Measurements from ENCODE around the gene USP28.

The USP28 gene

DNA sequence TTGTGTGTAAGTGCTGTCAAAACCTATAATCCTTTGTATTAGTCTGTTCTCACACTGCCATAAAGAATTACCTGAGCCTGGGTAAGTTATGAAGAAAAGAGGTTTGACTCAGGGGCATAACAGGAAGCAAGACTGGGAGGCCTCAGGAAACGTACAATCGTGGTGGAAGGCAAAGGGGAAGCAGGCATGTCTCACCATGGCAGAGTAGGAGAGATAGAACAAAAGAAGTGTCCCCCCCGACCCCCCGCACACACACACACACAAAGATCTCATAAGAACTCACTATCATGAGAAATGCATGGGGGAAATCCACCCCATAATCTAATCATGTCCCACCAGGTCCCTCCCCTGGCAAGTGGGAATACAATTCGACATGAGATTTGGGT lies 2.3 kb upstream of the USP28 start:
- no peak for DNase-seq (ENCODE audit: low spot score)

DNA sequence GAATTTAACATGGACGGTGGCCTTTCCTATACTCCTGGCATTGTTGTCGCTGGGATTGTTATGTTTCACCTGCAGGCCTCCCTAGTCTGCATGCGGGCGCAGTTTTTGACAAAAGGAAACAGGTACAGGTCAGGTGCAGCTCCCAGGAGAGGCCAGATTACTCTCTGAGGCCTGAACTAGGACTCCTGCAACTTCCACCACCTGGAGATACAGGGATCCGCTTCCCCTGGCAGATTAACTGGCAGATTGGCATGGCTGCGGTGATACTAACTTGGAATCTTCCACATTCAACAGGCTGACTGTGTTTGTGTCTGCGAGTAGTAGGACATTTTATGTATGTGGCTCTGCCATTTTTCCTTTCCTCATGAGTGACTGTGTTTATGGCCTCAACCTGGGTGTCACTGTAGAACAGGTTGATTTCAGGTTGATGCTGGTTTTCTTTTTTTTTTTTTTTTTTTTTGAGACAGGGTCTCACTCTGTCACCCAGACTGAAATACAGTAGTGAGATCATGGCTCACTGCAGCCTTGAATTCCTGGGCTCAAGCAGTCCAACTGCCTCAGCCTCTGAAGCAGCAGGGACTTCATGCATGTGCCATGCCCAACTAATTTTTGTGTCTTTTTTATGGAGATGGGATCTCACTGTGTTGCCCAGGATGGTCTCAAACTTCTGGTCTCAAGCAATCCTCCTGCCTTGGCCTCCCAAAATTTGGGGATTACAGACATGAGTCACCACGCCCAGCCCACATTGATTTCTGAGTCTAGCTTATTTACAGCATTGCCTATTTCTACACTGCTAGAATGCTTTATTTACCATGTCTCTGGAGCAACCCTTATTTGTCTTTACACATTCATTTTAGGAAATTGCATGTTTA lies 1.7 kb upstream of the USP28 start:
- DNase-seq (ENCODE audit: low spot score) = no peak

DNA sequence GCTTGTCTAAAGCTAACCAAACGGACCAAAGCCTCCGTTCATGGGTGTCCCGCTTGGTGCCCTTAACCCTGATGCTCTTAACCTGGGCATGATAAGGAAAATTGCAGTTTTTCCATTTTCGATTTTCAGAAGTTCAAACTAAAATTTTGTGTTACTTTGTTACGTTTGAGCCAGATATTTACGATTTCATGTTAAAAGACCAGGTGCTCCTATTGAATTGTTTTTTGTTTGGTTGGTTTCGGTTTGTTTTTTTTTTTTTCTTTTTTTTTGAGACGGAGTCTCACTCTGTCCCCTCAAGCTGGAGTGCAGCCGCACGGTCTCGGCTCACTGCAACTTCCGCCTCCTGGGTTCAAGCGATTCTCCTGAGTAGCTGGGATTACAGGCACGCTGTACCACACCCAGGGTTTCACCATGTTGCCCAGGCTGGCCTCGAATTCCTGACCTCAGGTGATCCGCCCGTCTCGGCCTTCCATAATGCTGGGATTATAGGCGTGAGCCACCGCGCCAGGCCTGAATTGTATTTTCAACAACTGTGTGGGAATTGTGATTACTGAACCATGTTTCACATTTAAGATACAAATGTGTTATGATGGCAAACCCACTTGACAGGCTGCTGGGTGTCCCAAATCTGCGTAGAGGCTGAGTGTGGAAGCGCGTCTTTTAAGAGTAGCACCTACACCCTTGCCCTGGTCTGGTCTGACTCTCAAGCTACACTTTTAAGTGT lies 864 bp upstream of the USP28 start:
- DNase-seq (ENCODE audit: low spot score) = no peak

DNA sequence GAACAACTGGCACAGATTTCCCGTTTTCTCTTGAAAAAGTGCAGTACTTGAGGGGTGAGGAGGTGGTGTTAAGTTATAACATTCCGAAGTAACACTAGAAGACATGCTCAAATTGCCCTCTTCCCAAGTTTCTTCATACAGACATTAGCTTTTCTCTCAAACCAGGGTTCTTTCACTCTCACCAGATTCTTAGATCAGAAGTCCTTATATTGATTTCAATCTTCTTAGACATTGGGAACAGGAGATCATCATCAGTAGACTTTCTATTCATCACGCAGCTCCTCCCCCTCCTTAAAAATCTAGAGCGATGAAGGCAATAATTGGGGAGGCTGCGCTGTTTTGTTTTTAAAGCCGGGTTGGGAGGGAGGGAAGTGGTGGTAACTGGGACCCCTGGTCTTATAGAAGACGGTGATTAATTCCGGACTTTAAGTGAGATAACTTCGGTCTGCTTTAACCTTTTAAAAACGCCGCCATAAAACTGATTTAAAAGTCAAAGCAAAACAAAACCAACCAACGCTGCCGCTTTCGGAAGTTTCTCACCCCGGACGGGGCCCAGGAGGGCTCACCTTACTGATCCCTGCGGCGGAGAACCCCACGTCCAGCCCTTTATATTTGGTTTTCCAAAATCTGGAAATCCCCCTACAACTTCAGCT lies 665 bp downstream of the USP28 start:
- DNase-seq (ENCODE audit: low spot score) = no peak

DNA sequence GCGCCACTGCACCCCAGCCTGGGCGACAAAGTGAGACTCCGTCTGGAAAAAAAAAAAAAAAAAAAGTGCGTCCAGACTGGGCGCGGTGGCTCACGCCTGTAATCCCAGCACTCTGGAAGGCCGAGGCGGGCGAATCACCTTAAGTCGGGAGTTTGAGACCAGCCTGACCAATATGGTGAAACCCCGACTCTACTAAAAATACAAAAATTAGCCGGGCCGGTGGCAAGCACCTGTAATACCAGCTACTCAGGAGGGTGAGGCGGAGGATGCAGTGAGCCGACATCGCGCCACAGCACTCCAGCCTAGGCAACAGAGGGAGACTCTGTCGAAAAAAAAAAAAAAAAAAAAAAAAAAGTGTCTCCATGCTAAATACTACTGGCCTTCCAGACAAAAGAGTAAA lies 1.3 kb downstream of the USP28 start:
- no peak for DNase-seq (ENCODE audit: low spot score)

DNA sequence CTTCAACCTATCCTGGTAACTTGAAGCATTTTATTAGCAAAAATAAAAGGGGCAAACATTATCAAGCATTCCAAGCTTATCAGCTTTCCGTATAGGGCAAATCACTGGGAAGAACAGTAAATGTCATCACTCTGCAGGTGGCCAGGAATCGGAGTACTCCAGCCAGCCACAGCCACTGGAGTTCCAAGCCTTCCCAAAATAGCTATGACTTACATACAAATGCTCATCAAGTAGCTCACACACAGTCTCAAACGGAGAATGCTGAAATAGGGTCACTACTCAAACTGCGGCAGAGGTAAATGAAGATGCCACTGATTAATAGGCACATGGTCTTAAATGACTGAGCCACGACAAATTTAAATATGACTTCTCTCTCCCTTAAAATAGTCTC lies 2.1 kb downstream of the USP28 start:
- no peak for DNase-seq (ENCODE audit: low spot score)

DNA sequence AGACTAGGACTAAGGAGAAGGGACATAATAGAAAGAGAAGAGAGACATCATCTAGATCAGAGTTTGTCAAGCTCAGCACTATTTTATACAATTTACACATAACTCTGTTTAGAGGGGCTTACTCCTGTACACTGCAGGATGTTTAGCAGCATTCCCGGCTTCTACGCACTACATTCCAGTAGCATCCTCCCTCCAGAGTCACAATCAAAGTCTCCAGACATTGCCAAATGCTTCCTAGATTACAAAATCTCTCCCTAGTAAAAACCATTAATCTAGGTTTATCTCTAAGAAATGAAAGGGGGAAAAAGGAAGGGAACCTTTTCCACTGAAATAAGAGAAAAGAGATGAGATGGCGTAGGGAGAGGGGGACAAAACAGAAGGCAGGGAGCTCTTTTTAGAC lies 4.0 kb downstream of the USP28 start:
- no peak for DNase-seq (ENCODE audit: low spot score)

DNA sequence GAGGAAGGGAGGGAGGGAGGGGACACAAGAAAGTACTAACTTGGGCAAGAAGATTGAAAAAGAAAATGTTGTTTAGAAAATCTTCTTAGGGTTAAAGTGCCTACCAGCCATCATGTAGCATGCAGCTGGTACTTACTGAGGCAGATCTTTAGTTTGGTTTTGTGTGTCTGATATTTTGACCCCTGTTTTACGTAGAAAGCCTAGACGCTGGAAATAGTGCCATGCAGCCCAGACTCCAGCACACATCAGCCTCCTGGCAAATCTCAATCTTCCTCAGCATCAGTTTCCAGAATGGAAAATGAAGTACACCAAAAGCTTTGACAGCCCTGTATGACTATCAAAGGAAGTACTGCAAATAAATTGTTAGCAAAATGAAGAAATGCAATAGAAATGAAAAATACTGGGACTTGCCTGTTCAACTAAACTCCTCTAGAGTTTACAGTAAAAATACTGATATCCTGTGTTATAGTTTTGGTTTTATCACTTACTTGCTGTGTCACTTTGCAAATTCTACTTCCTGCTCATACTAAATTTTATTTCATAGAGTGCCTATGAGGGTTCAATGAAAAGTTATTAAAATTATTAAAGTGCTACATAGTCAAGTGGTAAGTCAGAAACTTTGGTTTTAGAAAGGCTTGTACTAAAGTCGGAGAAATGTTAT lies 7.4 kb downstream of the USP28 start:
- DNase-seq (ENCODE audit: low spot score) = no peak

DNA sequence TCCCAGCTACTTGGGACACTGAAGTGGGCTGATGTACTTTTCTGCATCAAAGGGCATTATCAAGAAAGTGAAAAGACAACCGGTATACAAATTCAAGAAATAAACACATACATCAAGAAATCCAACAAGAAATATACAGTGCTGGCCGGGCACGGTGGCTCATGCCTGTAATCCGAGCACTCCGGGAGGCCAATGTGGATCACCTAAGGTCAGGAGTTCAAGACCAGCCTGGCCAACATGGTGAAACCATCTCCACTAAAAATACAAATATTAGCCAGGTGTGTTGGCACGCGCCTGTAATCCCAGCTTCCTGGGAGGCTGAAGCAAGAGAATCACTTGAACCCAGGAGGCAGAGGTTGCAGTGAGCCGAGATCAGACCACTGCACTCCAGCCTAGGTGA lies 9.5 kb downstream of the USP28 start:
- DNase-seq (ENCODE audit: low spot score) = no peak

DNA sequence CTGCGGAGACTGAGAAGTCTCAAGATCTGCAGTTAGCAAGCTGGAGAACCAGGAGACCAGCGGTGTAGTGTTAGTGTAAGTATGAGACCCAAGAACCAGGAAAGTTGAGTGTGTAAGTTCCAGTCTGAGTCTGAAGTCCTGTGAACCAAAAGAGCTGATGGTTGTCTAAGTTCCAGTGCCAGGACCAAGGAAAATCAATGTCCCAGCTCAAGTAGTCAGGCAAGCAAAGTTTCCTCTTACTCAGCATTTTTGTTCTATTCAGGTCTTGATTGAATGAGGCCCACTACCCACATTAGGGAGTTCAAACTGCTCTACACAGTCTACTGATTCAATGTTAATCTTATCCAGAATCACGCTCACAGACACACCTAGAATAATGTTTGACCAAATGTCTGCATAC lies 11.0 kb downstream of the USP28 start:
- DNase-seq (ENCODE audit: low spot score) = no peak

DNA sequence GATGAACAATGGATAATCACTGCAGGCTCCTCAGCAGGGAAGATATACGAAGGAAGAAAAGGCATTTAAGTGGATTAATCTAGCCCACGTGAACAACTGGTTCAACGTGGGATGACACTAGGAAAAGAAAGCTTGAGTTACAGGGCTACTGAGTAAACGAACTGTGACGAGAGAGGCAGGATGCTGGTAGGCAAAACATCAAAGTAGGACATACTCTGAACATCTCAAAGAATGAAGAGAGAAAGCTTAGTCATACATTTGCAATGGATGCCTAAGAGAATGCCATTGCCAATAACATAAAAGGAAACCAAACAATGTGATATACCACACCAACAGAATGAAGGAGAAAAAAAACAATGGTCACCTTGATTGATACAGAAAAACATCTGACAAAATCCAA lies 12.9 kb downstream of the USP28 start:
- peak; percentile 28 for DNase-seq (ENCODE audit: low spot score)

DNA sequence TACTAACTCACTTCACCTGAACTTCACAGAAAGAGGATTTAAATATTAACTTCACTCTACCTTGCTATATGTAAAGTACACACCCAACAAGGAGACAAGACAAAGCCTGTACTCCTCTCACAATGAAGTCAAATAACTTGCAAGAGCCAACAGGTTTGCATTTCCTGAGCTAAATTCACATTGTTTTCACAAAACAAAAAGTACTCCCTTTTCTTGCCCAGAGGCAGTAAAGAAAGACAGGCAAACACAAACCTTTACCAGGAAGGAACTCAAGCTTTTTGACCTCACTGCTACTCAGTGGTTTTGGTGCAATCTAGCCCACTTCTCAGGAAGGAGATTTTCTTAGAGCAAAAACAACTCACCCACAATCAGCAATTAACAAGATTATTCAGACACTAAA lies 15.7 kb downstream of the USP28 start:
- no peak for DNase-seq (ENCODE audit: low spot score)

DNA sequence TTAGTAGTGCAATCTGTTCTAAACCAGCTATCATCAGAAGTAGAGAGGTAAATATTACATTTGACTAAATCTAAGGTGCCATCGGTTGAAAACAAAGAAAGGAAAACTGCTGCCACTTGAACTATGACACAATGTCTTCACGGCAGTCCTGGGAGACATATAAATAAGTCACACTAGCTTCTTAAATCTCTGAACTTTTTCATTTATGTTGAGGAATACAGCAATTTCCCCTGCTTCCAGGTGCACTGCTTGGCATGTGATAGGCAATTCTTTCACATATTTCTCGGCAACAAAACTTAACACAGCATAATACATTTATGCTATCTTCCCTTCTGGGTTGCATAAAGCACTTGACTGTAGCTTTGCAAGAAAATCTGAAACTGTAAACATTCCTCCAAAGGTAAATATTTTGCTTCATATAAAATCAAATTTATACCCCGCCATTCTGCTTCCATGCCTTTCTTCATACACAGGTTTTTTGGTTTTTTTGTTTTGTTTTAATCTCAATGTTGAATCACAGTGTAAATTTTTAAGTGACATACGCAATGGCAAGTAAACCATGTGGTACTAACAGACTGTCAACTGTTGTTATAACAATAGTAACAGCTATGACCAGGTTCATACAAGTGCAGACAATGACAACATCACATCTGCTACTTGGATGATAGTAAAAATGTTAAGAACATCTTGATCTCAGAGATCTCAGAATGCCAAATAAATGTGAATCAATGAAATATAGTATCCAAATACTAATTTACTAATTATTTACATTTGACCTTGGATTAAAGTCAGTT lies 18.2 kb downstream of the USP28 start:
- DNase-seq (ENCODE audit: low spot score) = no peak

DNA sequence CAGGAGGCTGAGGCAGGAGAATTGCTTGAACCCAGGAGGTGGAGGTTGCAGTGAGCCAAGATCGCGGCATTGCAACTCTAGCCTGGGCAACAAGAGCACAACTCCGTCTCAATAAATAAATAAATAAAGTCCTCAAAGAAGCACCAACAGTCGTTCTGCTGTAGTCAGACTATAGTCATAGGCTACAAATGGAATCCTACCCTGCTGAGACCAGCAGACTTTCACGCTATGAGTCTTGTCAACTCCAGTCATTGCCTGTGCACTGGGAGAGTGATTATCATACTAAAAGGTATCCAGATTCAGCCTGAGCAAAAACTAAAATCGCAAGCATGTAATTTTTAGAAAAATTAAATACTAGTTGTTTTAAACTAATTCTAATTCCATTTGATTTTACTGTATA lies 19.6 kb downstream of the USP28 start:
- no peak for DNase-seq (ENCODE audit: low spot score)

DNA sequence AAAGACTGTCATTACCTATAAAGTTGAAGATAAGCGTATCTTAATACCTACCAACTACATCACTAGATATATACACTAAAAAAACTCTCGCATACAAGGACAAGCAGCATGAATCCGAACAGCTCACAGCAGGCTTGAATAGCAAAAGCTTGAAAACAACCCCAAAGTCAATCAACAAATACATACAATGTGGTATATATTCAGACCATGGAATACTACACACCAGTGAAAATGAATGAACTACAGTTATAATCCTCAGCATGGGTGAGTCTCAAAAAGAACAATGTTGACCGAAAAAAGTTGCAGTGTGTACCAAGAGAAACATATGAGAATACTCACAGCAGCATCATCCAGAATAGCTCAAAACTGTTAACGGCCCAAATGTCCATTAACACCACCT lies 25.2 kb downstream of the USP28 start:
- no peak for DNase-seq (ENCODE audit: low spot score)

DNA sequence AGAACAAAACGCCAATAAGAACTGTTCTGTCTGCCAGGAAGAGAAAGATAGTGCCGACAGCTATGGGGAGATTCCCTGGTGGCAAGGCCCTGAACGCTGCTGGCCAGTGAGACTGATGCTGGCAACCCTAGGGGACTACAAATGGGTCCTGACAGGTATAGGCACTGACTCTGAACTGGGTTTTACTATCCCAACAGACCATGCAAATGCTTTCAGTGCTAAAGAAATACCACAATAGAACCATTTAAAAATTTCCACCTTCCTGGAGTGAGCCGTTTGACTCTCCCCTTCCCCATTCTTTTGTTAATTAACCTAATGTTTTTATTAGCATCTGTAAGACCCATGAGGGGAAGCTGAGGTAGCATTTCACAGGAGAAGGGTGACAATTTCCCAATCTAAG lies 25.7 kb downstream of the USP28 start:
- DNase-seq (ENCODE audit: low spot score) = no peak

DNA sequence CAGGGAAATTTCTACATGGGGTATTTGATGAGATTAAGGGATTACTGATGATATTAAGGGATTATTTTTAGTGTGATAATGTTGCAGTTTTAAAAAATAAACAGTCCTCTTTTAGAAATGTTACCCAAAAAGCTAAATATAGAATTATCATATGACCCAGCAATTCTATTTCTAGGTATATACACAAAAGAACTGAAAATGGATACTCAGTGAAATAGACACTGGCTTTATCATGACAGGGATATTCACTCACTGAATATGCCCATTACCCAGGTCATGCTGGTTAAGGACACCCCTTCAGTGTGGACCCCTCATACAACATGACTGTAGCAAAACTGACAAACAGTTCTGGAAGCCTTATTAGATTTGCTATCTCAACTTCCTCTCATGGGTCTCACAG lies 27.8 kb downstream of the USP28 start:
- DNase-seq (ENCODE audit: low spot score) = no peak

DNA sequence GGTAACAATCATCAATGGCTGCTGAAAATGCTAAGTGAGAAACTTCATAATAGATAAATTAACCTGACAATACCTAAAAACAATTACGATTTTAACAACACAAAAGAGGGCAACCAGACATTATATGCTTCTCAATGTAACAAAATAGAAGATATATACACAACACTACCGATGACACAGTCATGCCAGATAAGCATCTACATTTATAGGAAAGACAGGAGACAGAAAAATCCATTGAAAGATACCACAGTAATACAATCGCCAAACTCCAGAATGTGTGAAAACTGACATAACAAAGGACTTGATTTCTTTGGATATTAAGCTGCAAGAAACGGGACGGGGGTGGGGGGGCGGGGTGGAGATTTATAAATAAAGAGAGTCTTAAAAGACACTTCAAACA lies 28.3 kb downstream of the USP28 start:
- DNase-seq (ENCODE audit: low spot score) = no peak

DNA sequence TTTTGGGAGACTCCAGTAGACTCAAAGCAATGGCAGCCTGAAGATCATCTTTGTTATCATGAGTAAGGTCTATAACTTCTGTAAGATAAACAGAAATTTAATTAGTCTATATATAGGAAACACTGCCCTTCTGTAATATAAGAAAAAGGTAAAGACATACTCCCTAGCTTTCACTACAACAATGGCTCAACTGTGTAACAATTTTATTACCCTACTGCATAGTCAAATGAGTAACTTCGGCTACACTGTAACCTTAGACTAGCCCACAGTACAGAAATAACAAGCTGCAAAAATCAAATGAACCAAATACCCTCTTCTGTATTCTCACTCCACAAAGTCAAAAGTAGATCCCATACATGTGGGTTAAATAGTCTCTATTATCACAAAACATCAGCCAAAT lies 33.7 kb downstream of the USP28 start:
- no peak for DNase-seq (ENCODE audit: low spot score)

DNA sequence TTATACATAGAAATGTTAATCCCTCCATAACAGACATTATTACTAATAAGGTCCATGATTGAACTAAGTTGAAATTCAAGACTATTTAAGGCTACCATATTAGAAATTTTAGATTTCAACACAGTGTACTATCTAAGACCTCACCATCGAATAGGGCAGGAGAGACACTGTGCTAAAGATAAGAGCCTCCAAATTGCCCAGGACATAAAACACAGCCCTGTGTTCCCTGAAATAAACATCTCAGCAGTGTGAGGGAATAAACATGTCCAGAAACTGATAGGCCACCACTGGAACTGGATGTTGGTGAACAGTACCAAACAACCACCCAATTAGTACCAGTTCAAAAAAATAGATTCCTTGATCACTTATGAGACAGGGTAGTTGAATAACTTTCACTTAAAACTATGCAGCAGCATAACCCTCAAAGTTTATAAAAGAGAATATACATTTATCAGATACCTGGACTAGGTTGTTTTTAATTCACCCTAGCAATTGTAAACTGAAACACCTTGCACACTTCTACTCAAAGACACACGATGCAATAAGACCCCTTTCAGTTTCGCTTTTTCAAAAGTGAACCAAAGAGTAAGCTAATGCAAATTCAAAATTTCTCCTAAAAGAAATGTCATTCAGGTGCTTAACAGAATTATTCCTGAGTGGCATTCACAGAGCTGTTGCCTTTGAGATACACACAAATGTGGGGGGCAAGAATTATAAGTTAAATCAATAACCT lies 34.3 kb downstream of the USP28 start:
- no peak for DNase-seq (ENCODE audit: low spot score)

DNA sequence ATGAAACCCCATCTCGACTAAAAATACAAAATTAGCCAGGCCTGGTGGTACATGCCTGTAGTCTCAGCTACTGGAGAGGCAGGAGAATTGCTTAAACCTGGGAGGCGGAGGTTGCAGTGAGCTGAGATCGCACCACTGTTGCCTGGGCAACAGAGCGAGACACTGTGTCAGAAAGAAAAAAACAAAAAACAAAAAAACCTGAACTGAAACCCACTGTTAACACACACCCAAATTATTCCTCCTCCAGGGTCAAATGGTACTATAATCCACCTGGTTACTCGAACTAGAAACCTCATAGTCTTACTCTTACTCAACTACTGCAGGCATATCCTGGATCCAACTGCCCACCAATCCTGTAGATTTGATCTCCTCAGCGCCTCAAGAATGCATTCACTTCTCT lies 35.5 kb downstream of the USP28 start:
- DNase-seq (ENCODE audit: low spot score) = no peak
